NCI-H1694 (cell line): Measurements from ENCODE around the gene FAM149B1.

Experiments used
- DNase-seq: peaks from one replicate; lab custom pipeline; 2025; lab: John Stamatoyannopoulos, UW

FAM149B1 gene

GRCh38 chr10:73287441-73287840, 119.5 kb downstream of the FAM149B1 start:
- DNase-seq = no peak

GRCh38 chr10:73289958-73290357, 122.0 kb downstream of the FAM149B1 start:
- DNase-seq = no peak

GRCh38 chr10:73293461-73293860, 125.5 kb downstream of the FAM149B1 start:
- no peak for DNase-seq
